OCI-LY7 (cell line): ENCODE results near the gene ANKRD44.

ENCODE experiments used
- EZH2phosphoT487 ChIP-seq: fragments of 200-600 bp; sonication (generic); IDR thresholded peaks from 2 replicates; pipeline ENCODE4 v1.6.1; 2018; ENCODE audit warnings: low read depth, borderline replicate concordance, mild to moderate bottlenecking, mixed run types, antibody characterized with exemption, low read length, moderate library complexity, mixed read lengths
- TF ChIP-seq, protein P1 (sequence below): fragments of 200-600 bp; sonication (generic); conservative IDR thresholded peaks from 2 replicates; pipeline ENCODE4 v1.5.1; 2014; ENCODE audit warnings: mild to moderate bottlenecking, antibody characterized with exemption, low read length, moderate library complexity, mixed read lengths

DNA sequence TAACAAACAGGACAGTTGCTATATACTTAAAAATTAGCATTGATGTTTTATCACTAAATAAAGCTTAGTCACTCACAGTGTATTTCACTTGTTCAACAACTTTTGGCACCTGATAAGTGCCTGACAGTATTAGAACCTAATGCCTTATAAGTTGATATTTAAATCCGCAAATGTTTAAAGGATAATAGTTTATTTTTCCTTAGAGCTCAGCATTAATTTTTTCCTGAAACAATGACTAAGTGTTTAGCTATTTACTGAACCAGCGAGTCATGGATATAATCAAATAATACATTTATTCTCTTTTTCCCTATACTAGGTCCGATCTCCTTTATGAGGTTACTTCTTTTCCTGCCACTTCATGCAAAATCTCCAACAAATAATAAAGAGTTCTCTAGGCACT is 238.0 kb downstream of the ANKRD44 start:
- TF ChIP-seq, protein P1, sequence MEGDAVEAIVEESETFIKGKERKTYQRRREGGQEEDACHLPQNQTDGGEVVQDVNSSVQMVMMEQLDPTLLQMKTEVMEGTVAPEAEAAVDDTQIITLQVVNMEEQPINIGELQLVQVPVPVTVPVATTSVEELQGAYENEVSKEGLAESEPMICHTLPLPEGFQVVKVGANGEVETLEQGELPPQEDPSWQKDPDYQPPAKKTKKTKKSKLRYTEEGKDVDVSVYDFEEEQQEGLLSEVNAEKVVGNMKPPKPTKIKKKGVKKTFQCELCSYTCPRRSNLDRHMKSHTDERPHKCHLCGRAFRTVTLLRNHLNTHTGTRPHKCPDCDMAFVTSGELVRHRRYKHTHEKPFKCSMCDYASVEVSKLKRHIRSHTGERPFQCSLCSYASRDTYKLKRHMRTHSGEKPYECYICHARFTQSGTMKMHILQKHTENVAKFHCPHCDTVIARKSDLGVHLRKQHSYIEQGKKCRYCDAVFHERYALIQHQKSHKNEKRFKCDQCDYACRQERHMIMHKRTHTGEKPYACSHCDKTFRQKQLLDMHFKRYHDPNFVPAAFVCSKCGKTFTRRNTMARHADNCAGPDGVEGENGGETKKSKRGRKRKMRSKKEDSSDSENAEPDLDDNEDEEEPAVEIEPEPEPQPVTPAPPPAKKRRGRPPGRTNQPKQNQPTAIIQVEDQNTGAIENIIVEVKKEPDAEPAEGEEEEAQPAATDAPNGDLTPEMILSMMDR, result no peak
- TF ChIP-seq EZH2phosphoT487, result no peak
